Erythroblast (primary cell): ENCODE results near the gene SLC36A2.

Experiments
- GATA1 ChIP-seq: IDR thresholded peaks from 2 replicates; pipeline ENCODE4 v1.6.1; 2011; ENCODE audit warnings: low read depth, mild to moderate bottlenecking, control low read depth, low read length, moderate library complexity
- POLR2A ChIP-seq: IDR thresholded peaks from 2 replicates; pipeline ENCODE4 v1.6.1; 2011; ENCODE audit warnings: mild to moderate bottlenecking, low read length

GRCh38 chr5:151281001-151281639, 66.2 kb downstream of the SLC36A2 start:
- TF ChIP-seq POLR2A: no peak
- TF ChIP-seq GATA1: no peak
